ENCODE measurements around the gene RILP.

RILP gene

DNA sequence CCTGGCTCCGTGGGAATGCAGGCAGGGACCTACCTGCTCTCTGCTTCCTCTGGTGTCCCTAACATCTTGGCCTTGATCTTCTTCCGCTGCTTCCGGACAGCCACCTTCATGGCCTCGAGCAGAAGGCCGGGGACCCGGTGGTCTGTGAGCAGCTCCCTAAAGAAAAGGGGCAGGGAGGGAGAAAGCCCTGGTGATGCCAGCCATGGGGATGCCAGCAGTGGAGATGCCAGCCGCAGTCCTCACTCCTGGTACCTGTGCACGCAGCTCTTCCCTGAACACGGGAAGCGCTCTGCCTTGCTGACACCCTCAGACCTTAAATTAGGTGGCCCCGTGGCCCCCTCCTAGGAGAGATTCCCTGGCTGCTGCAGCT is 1.9 kb downstream of the RILP start:
- no peak for DNase-seq

DNA sequence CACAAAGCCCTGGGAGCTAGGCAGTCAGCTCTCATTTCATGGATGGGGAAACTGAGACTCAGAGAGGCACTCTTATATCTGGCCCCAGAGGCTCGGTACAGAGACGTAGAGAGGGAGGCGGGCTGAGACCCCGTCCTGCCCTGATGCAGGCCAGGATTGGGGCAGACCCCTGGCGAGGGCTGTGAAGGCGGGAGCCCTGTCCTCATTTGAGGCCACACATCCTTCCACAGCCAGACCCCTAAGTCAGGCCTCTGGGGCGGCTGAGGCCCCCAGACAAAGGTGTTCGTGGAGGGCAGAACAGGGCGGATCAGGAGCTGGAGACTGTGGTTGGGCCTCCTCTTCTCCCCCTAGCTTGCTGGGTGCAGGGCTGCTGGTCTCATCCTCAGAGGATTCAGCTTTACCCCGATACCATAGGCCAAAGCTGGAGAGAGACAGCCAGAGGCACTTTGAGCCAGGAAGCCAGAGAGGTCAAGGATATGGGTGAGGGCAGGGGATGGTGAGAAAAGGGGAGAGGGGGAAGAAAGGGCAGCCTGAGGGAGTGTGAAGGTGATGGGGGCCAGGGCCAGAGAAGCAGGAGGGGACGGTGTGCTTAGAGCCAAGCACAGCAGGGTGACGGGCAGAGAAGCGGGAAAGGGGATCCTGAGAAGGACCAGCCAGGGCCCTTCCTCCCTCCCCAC is 3.3 kb downstream of the RILP start:
- no peak for DNase-seq

DNA sequence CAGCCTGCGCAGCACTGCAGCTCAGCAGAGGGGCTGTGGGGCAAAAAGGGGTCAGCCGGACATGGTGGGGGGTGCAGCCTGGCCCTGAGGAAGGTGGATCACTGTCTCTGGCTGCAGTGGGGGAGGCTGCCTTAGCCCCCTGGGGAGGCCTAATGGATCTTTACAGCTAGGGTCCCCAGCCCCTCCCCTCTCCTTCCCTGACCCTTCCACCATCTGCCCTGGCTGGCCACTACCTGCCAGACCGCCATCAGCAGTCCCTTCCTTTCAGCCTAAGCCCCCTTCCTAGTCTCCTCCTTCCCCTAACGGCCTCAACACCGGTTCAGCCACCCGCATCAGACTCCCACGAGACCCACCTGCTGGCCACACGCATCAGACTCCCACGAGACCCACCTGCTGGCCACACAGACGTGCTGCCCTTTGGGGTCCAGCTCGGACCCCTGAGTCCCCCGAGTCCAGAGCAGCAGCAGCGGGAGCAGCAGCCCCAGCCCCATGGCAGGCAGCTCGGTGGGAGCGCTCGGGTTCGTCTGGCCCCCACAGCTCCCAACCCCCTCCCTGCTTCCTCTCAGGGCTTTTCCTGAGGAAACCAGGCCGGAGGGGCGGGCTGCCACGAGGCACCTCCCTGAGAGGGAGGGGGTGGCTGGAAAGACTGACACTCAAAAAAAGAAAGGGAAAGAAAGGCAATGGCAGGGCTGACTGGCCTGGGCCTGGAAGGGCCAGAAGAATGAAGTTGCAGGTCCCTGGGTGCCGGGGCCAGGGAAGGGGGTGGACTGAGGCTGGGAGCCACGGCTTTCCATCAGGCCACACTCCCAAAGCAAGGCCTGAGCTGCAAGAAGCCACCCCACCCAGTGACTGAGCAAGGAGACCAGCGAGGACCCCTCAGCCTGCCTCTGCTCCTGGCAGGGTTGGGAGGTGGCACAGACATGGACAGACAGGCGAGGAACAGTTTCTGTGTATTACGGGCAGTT is 4.2 kb downstream of the RILP start, which contains the start of gene SCARF1:
TSS of gene SCARF1 (minus strand) at position 526 of the 965 bp plus-strand sequence. CDS start at position 491, 35 bp downstream.
- DNase-seq = no peak

DNA sequence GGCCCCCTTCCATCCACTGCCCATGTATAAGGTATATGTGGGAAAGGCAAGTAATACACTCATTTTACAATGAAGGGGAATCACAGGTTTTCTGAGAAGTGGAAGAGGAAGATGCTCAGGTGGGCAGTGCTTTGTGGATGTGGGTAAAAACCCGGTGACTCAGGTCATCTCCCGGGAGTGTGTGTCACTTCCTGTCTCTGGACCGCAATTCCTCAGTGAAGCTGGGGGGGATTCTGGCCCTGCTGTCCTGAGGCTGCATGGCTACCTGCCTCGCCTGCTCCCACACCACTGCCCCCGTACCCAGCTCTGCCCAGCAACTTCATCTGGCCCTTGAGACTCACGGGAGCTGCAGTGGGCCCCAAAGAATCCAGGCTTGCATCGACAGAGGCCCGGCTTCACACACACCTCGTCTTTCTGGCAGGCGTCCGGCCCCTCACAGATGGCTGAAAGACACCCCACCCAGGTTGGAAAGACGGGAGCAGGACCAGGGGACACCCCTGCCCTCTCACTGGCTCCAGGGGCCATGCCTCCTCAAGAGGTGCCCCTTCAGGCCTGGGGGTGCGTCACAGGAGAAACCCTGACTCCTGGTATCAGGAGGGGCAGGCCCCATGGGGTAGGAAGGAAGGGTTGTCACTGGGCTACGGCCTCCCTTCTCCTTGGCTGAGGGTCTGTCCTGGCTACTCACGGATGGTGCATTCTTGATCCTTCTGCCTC is 5.0 kb downstream of the RILP start:
- DNase-seq = peak; percentile 64

DNA sequence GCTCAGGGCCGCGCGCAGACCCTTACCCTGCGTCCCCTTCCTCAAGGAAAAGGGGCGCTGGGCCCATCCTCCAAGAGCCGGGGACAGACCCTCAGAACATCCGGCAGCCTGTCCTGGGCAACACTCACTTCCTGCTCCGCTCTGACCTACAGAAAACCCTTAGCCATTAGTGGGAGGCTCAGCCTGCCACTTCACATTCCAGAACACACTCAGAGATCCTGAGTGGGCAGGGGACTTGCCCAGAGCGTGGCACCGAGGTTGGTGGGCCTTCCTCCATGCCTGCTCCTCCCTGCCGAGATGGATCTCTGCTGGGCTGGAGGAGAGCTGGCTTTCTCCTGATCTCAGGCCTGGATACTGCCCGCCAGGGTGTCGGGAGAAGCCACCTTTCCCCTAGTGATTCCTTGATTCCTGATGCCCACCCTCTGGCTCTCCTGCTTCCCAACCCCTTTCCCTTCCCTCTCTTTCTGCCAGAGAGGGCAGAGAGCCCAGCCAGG is 5.6 kb downstream of the RILP start:
- no peak for DNase-seq

DNA sequence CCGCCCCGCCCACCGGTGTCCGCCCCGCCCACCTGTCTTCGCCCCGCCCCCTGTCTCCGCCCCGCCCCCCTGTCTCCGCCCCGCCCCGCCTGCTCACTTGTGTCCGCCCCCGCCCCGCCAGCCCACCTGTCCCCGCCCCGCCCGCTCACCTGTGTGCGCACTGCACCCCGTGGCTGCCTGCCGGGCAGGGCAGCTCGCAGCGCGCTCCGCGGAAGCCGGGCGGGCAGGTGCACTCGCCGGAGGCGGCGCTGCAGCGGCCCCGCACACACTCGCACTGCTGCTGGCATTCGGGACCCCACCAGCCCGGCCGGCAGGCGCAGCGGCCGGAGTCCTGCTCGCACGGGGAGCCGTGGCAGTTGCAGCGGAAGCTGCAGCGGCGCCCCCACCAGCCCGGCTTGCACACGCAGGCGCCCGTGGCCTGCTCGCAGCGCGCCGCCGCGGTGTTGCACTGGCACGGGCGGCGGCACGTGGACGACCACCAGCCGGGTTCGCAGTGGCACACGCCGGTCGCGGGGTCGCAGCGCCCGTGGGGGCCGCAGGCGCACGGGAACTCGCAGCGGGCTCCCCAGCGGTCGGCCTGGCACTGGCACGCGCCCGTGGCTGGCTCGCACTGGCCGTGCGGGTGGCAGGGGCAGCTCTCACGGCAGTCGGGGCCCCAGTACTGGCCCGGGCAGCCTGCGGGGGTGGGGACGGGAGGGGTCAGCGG is 6.2 kb downstream of the RILP start:
- peak; percentile 55 for DNase-seq

DNA sequence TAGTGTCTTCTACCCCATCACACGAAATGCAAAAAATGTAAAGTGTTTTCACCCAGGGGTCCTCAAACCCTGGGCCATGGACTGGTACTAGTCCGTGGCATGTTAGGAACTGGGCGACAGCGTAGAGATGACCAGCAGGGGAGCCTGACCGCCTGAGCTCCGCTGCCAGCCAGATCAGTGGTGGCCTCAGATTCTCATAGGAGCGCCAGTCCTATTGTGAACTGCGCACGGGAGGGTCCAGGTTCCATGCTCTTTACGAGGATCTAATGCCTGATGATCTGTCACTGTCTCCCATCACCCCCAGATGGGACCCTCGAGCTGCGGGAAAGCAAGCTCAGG is 8.6 kb downstream of the RILP start:
- no peak for DNase-seq

DNA sequence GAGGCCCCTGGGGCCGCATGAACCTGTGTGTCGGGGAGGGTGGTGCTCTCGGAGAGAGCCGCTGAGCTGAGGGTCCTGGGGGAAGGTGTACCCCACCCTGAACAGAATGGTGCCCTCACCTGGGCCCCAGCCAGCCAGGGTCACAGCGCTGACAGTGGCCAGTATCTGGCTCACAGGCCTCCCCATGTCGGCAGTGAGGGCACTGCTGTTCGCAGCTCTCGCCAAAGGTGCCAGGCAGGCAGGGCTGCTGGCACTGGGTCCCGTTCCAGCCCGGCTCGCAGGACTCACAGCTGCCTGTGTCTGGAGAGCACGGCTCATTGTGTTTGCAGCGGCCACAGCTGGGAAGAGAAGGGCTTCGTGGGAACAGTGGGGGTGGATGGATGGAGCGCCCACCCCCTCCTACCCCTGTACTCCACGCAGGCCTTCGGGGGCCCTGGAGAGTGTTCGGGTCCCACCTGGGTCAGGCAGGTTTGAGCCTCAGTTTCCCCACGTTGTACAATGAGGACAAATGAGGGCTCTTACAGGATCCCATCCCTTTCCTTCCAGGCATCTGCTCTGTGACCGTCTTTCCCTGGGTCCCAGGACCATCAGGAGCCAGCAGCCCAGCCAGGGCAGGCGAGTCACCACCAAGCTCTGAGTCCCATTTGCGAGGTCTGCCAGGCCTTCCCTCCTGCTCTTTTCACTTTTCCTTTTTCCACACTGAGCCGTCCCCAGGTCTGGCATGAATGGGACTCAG is 9.2 kb downstream of the RILP start:
- no peak for DNase-seq

DNA sequence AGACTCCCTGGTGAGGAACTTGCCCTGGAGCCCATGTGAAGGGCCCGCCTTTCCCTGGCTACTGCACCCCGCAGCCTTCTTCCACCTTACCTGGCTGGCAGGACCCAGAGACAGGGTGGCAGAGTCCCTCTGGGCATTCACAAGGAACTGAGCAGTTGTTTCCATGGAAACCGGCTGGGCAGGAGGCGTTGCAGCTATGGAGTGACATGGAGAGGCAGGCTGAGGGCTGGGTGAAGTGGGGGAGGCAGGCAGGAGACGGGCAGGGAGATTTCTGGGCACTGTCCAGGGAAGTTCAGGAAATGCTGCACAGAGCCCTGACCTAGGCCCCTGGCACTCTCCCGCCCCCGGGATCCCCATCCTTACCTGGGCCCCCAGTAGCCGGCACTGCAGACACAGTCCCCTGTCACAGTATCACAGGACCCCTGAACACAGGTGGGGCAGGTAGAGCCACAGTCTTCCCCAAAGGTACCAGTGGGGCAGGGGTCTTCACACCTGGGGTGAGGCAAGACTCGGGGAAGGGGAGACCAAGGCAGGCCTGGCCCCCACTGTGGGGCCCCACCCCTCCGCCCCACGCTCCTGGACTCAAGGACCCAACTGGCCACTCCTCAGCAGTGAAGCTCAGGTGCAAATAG is 10.0 kb downstream of the RILP start:
- no peak for DNase-seq

DNA sequence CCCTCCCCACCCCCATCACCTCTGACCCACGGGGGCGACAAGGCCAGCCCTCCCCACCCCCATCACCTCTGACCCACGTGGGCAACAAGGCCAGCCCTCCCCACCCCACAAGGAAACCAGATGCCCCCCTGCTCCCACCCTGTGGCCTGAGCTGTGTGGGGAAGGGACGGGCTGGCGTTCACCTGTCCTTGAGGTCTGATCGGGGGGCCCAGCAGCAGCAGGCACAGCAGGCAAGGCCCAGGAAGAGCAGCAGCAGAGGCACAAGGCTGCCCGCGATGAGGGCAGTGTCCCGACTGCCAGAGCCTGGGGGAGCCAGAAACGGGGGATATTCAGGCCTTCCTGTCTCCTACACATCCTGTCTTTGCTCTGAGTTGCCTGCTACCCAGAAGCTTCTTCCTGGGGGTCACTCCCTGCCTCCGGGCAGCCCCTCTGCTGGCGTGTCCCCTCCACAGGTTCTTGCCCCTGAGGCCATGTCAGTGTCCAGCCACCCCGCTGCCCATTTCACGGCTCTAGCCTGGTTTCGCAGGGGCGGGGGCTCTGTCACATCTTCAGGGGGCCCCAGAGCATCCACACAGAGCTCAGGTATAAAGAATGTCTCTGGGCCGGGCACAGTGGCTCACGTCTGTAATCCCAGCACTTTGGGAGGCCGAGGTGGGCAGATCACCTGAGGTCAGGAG is 10.9 kb downstream of the RILP start:
- no peak for DNase-seq

DNA sequence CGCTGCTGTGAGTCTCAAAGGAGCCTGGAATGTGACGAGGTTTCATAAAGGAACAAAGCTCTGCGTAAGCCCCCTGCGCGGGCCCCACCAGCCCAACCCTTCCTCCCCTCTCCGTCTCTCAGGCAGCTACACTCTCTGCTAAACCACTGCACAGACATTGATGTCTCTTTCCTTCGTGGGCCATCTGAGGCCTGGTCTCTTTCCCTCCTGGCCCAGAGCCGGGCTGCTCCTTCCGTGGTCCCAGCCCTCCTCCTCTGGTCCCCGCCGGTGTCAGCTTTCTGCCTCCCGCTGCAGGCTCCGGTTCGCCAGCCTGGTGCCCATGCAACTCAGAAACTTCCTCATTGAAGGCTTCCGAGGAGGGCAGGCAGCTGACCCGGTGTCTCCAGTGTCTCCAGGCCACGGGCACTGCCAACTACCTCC is 11.5 kb downstream of the RILP start:
- DNase-seq = no peak

DNA sequence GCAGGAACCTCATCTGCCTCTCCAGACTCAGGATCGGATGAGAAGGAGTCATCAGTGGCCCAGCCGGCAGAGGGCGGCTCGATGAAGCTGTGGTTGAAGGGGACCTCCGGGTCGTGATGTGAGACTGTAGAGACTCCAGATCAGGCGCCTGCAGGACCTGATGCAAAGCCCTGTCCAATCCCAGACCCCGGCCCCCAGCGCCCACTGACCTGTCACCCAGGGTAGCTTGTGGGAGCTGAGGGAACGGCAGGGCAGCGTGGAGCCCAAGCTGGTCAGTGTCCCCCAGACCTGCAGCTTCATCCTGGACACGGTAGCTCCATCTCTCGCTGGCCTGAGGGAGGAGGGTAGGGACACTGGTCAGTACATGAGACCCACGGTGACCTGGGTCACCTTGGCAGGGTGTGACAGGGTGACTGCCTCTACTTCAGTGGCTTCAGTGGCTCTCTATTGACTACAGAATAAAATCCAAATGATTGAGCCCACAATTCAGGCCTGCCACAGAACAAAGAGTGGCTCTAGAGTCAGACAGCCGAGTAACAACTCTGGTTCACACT is 12.9 kb downstream of the RILP start:
- DNase-seq = no peak

DNA sequence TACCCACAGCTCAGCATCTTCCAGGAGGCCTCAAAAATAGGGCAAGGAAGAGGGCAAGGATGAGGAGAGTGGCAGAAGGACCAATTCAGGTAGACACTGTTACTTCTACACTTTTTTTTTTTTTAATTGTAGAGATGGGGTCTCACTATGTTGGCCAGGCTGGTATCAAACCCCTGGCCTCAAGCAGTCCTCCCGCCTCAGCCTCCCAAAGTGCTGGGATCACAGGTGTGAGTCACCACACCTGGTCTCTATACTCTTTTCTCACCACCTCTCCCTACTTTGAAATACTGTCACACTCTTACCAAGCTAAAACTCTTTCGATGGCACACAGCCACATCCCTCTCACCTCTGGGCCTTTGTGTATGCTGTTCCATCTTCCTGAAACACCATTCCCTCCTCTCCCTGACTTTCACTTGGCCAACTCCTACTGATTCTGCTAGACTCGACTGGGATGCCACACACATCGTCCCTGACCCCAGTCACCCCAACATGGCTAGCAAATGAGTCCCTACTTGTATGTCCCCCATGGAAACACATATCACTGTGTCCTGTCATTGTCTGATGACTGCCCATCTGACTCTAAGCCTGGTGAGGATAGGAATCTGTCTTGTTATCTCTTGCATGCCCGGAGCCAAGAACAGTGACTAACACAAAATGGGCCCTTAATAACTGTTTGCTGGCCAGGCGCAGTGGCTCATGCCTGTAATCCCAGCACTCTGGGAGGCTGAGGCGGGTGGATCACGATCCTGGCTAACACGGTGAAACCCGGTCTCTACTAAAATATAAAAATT is 13.8 kb downstream of the RILP start:
- no peak for DNase-seq

DNA sequence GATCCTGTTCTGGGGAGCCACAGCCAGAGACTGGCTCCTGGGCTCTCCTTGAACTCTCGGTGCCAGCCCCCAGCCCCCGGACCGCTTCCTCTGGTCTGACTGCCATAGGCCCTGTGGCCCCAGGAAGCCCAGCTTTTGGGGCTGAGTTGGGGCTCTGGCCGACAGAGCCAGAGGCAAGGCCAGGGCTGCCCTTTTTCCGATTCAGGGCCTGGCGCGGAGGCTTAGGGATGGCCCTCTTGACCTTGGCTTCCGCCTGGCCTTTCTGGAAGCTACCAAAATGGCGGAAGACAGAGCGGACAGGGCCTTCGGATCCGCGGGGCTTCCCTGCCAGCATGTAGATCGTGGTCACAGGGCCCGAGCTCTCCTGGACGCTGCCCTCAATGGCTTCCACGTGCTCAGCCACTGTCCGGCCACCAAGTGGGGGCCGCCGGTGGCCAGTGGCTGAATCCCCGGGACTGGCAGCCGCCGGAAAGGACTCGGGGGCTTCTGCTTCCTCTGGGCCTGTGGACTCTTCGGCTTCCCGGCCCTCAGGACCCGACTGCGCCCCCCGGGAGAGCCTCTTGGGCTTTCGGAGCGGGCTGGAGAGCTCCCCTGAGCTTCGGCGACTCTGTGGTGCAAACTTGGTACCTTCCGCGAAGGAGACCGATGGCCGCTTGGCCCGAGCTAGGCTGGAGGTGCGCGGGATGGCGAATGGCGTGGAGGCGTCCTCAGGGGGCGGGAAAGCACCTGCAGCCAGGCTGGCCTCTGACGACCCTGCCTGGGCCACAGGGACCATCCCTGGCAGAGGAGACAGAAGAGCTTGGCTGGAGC is 14.6 kb downstream of the RILP start:
- DNase-seq = no peak

DNA sequence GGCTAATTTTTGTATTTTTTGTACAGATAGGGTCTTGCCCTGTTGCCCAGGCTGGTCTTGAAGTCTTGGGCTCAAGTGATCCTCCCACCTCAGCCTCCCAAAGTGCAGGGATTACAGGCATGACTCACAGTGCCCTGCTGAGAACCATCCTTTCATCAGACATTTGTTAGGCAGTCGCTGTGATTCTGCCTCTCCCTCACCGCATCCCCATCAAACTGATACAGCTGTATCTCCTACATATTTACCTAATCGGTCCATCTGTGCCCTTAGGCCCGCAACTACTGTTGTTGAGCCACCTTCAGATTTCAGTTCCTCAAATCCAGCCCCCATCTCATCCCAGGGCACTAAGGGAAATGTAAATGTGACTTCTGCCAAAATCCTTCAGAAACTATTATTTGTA is 19.0 kb downstream of the RILP start:
- DNase-seq = no peak

DNA sequence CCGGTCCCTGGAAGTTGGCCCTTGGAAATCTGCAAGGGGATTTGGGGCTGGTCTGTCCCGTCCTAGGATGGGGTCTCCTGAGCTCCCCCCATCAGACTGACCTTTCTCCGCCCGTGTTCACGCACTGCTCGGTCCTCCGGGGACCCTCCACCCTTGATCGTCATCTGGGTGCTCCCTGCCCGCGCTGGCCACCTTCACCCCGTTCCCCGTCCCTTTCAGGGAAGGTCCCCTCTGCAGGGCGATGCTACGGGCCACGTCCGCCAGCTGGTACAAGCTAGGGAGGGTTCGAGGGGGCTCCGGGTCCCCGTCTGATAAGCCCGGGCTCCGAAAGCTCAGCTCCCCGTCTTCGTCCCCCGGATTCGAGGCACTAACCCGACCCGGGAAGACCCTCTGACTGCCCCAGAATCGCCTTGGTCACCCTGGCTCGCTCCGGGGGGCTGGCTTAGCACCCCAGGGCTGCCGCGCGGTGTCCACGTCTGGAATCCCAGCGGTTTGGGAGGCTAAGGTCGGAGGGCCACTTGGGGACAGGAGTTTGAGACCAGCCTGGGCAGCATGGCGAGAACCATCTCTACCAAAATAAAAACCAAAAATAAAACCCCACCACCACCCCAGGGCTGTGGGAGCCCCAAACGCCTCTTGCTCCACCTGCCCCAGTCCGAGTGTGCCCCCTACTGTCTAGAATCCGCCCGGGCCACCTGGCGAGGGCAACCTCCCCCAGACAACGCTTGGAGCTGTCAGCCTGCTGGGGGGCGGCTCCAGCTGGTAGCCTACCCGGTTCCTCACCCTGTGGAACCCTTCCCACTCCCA is 20.0 kb downstream of the RILP start:
- DNase-seq = peak; percentile 86

DNA sequence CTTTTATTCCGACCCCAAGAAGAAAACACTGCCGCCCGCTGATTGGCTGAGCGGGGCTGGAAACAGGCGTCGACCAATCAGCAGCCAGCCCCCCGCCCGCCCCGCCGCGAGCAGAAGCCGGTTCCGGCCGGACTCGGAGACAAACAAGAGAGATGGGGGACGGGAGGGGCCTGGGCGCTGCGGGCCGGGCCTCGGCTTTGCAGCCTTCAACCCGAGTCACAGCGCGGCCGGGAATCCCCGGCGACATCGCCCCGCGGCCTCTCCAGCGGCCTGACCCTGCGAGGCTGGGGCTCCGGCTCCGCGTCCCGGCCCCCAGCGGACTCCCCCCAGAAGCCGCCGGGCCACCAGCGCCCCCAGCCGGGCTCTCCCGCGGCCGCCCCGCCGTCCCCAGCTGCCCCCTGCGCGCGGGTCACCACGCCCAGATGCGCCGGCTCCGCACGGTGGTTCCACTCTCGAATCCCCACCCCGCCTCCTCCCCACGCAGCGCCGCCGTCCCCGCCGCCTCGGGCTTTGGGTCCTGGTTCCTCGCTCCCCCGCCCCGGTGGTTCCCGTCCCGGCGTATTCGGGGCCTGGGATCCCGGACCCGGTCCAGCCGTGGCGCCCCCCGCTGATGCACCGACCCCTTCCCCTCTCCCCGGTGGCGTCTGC is 20.7 kb downstream of the RILP start:
- DNase-seq = peak; percentile 93

Data from stimulated activated CD4-positive, alpha-beta T cell treated with anti-CD3 and anti-CD28 coated beads, Interleukin-15, amount 100 ng/mL, for 24 hours (primary cell).